Smooth muscle cell (in vitro differentiated cells): ENCODE results near the gene RAMP1. TPM values are rescaled to one million over a fixed set of nuclear protein-coding genes. Genes with fewer than 3 reads are reported as not detected.

Experiments
- polyA plus RNA-seq: library from polyadenylated mRNA; unstranded; fragments of >200 nt; fragmentation: Nextera tagmentation; extraction: Ambion mirVana; gene quantifications from 2 replicates; pipeline ENCODE4 v1.2.1, GENCODE V29; 2016
- small RNA-seq: library from RNA; depleted of rRNA; stranded (forward); fragments of <200 nt; gene quantifications from one replicate; pipeline ENCODE3, GENCODE V24; 2014
- total RNA-seq: library from RNA; depleted of rRNA; stranded (reverse); fragments of >200 nt; gene quantifications from 2 replicates; pipeline ENCODE4 v1.2.3, GENCODE V29; 2014

The RAMP1 gene
- total and polyA plus RNA-seq, 2 experiments from 2014 or later = 24.0 to 70.8 TPM

Small RNA genes within 50 kb of the gene (small RNA-seq; reads per million reads assigned to genes)
- gene RF00157 = not detected

Other genes starting within 250 kb of the RAMP1 start
- 36.2 and 49.5 TPM in 2 replicates for gene LRRFIP1, start 232.0 kb upstream of the RAMP1 start, total RNA-seq
- 65.1 and 82.7 TPM in 2 replicates for gene LRRFIP1, start 232.0 kb upstream of the RAMP1 start, polyA plus RNA-seq
- 1.2 and 1.4 TPM in 2 replicates for gene RBM44, start 60.8 kb upstream of the RAMP1 start, total RNA-seq
- 0.15 and 0.95 TPM in 2 replicates for gene RBM44, start 60.8 kb upstream of the RAMP1 start, polyA plus RNA-seq
- gene UBE2F, start 107.4 kb downstream of the RAMP1 start, total RNA-seq = 52.1 and 94.8 TPM in 2 replicates
- 52.5 and 59.1 TPM in 2 replicates for gene UBE2F, start 107.4 kb downstream of the RAMP1 start, polyA plus RNA-seq
- 12.9 and 13.4 TPM in 2 replicates for gene SCLY, start 201.4 kb downstream of the RAMP1 start, total RNA-seq
- 7.6 and 10.0 TPM in 2 replicates for gene SCLY, start 201.4 kb downstream of the RAMP1 start, polyA plus RNA-seq
- gene ESPNL, start 240.7 kb downstream of the RAMP1 start, total RNA-seq = 0.04 and 0.31 TPM in 2 replicates
- gene ESPNL, start 240.7 kb downstream of the RAMP1 start, polyA plus RNA-seq = 0.71 TPM in 1 of 2 replicates, not detected in the other